ENCODE data around the gene LYZL1.

- TF ChIP-seq HDGF (IDR thresholded peaks at IDR 0.05; ENCODE audit: borderline replicate concordance): no peak
- no peak for TF ChIP-seq SP1 (IDR thresholded peaks at IDR 0.05)
- no peak for TF ChIP-seq FOXM1 (IDR thresholded peaks at IDR 0.05; ENCODE audit: borderline replicate concordance)
Measured at GRCh38 chr10:29241925-29242324, 46.9 kb upstream of the LYZL1 start.
